Stromal cell of bone marrow (primary cell): ENCODE results near the gene PHLPP1.

ENCODE experiments used
- DNase-seq: peaks from one replicate; pipeline ENCODE4 v3.0.0-alpha.2; 2012; ENCODE audit warnings: low read depth

PHLPP1 gene

GRCh38 chr18:63016270-63016669 is 300.9 kb downstream of the PHLPP1 start:
- peak; percentile 49 for DNase-seq

GRCh38 chr18:63017076-63017475 is 301.7 kb downstream of the PHLPP1 start:
- no peak for DNase-seq

- DNase-seq: no peak
These were observed 302.6 kb downstream of the PHLPP1 start for GRCh38 chr18:63017977-63018376.

GRCh38 chr18:63022429-63023022 is 307.2 kb downstream of the PHLPP1 start:
- no peak for DNase-seq

- DNase-seq: no peak
These were observed 310.1 kb downstream of the PHLPP1 start for GRCh38 chr18:63025251-63026090.

- DNase-seq: no peak
These were observed 313.0 kb downstream of the PHLPP1 start for GRCh38 chr18:63028380-63028779.
